IMR-90 (cell line): Measurements from ENCODE around the gene PRKAG2. TPM values are rescaled to one million over a fixed set of nuclear protein-coding genes. Genes with fewer than 3 reads are reported as not detected.

Experiments
- ATAC-seq: fragments of 200-7000 bp; cut with Tn5 transposase; 2 replicates; pipeline ENCODE4 v1.9.1; 2020; ENCODE audit warnings: low read depth, mild to moderate bottlenecking, moderate library complexity
- BruUV-seq: library from RNA; stranded (reverse); fragments of 400-500 nt; replicated peaks from 2 replicates; lab custom pipeline; 2021; lab: Mats Ljungman, UMichigan
- CTCF ChIA-PET: fragments of 300-600 bp; formaldehyde crosslinking; extraction: SDS; loops from one replicate; lab custom pipeline; 2021; ENCODE audit warnings: antibody characterized with exemption; lab: Yijun Ruan, JAX
- POLR2A ChIA-PET: fragments of 300-600 bp; sonication (Branson Sonifier 250); formaldehyde crosslinking; loops from one replicate; lab custom pipeline; 2022; ENCODE audit warnings: antibody characterized with exemption; ENCODE audit not compliant: unreplicated experiment; lab: Charles Lee
- DNase-seq: peaks from one replicate; pipeline ENCODE4 v3.0.0; 2013
- H2AFZ ChIP-seq: replicated peaks from 2 replicates; pipeline ENCODE3; 2013; ENCODE audit warnings: low read length, mild to moderate bottlenecking; ENCODE audit not compliant: poor library complexity
- H2AK5ac ChIP-seq: 2 replicates; pipeline ENCODE4 v1.6.1; 2013; ENCODE audit warnings: low read depth, low read length, inconsistent platforms
- H2AK9ac ChIP-seq: replicated peaks from 2 replicates; pipeline ENCODE3; 2013; ENCODE audit warnings: mild to moderate bottlenecking, low read depth, low read length, moderate library complexity; ENCODE audit not compliant: poor library complexity
- H2BK120ac ChIP-seq: 2 replicates; pipeline ENCODE4 v1.6.1; 2013; ENCODE audit warnings: low read depth, low read length, inconsistent platforms
- H2BK15ac ChIP-seq: 3 replicates; pipeline ENCODE4 v1.6.1; 2013; ENCODE audit warnings: low read depth, low read length, inconsistent platforms
- H2BK20ac ChIP-seq: 2 replicates; pipeline ENCODE4 v1.6.1; 2013; ENCODE audit warnings: low read depth, mild to moderate bottlenecking, inconsistent platforms, low read length, moderate library complexity
- H2BK5ac ChIP-seq: 2 replicates; pipeline ENCODE4 v1.6.1; 2013; ENCODE audit warnings: mild to moderate bottlenecking, low read depth, low read length, inconsistent platforms; ENCODE audit not compliant: poor library complexity, severe bottlenecking
- H3K14ac ChIP-seq: replicated peaks from 2 replicates; pipeline ENCODE4 v1.6.1; 2013; ENCODE audit warnings: low read depth, low read length, inconsistent platforms
- H3K18ac ChIP-seq: 2 replicates; pipeline ENCODE4 v1.6.1; 2013; ENCODE audit warnings: low read depth, low read length, control low read depth
- H3K23ac ChIP-seq: 2 replicates; pipeline ENCODE4 v1.6.1; 2013; ENCODE audit warnings: low read depth, low read length, inconsistent platforms
- H3K27ac ChIP-seq: 2 replicates; pipeline ENCODE4 v1.5.1; 2013; ENCODE audit warnings: mild to moderate bottlenecking, control low read depth, low read length; ENCODE audit not compliant: insufficient read depth
- H3K27me3 ChIP-seq: 2 replicates; pipeline ENCODE4 v1.6.1; 2013; ENCODE audit warnings: low read length; ENCODE audit not compliant: control insufficient read depth, insufficient read depth
- H3K36me3 ChIP-seq: 2 replicates; pipeline ENCODE4 v1.6.1; 2013; ENCODE audit warnings: low read length, mixed read lengths; ENCODE audit not compliant: control insufficient read depth, insufficient read depth
- H3K4ac ChIP-seq: 2 replicates; pipeline ENCODE4 v1.6.1; 2013; ENCODE audit warnings: low read depth, low read length, inconsistent platforms
- H3K4me1 ChIP-seq: 2 replicates; pipeline ENCODE4 v1.6.1; 2013; ENCODE audit warnings: low read length, mixed read lengths; ENCODE audit not compliant: control insufficient read depth, insufficient read depth
- H3K4me2 ChIP-seq: 2 replicates; pipeline ENCODE4 v1.6.1; 2013; ENCODE audit warnings: low read depth, mild to moderate bottlenecking, control low read depth, low read length, moderate library complexity
- H3K4me3 ChIP-seq: 2 replicates; pipeline ENCODE4 v1.5.1; 2013; ENCODE audit warnings: low read depth, mild to moderate bottlenecking, control low read depth, low read length, moderate library complexity; ENCODE audit not compliant: insufficient read depth
- H3K56ac ChIP-seq: 2 replicates; pipeline ENCODE4 v1.6.1; 2013; ENCODE audit warnings: low read length, inconsistent platforms; ENCODE audit not compliant: insufficient read depth; ENCODE audit errors: extremely low read depth
- H3K79me1 ChIP-seq, 2 experiments: 2 replicates each; pipeline ENCODE4 v1.6.1; 2013; ENCODE audit warnings: low read length in 2 of 2, inconsistent platforms in 1 of 2, low read depth in 1 of 2
- H3K9ac ChIP-seq: 2 replicates; pipeline ENCODE4 v1.6.1; 2013; ENCODE audit warnings: low read depth, low read length, control low read depth
- H3K9me1 ChIP-seq: 2 replicates; pipeline ENCODE4 v1.6.1; 2013; ENCODE audit warnings: low read length, inconsistent platforms; ENCODE audit not compliant: insufficient read depth
- H3K9me3 ChIP-seq: 2 replicates; pipeline ENCODE4 v1.6.1; 2013; ENCODE audit warnings: low read length; ENCODE audit not compliant: control insufficient read depth, insufficient read depth
- H4K20me1 ChIP-seq: 2 replicates; pipeline ENCODE4 v1.6.1; 2013; ENCODE audit warnings: low read length, inconsistent platforms; ENCODE audit not compliant: insufficient read depth
- H4K5ac ChIP-seq: 2 replicates; pipeline ENCODE4 v1.6.1; 2013; ENCODE audit warnings: mild to moderate bottlenecking, low read depth, low read length, control low read depth
- H4K8ac ChIP-seq, 2 experiments: 2 replicates each; pipeline ENCODE4 v1.6.1; 2013; ENCODE audit warnings: low read depth in 2 of 2, low read length in 2 of 2, control low read depth in 1 of 2, inconsistent platforms in 1 of 2
- H4K91ac ChIP-seq: 2 replicates; pipeline ENCODE4 v1.6.1; 2013; ENCODE audit warnings: low read depth, low read length, inconsistent platforms; ENCODE audit not compliant: insufficient read depth
- MXI1 ChIP-seq: IDR thresholded peaks from 2 replicates; pipeline ENCODE4 v1.6.1; 2012; ENCODE audit warnings: low read depth, mild to moderate bottlenecking, low read length, moderate library complexity, borderline replicate concordance
- POLR2A ChIP-seq: IDR thresholded peaks from 2 replicates; pipeline ENCODE4 v1.6.1; 2012; ENCODE audit warnings: mild to moderate bottlenecking, low read depth, low read length
- RFX5 ChIP-seq: IDR thresholded peaks from 2 replicates; pipeline ENCODE4 v1.8.0; 2012; ENCODE audit warnings: low read depth, mild to moderate bottlenecking, low read length, moderate library complexity
- WGBS, 2 experiments: methylation state at CpG; one replicate each; pipeline versions ENCODE4 v1.1.5 to v1.1.7; 2013; ENCODE audit warnings: missing lambda C conversion rate in 2 of 2; ENCODE audit not compliant: insufficient read length in 1 of 2; ENCODE audit errors: extremely low coverage in 2 of 2; 5-methylcytosine and 5-hydroxymethylcytosine counted together
- dilution Hi-C: fragments of 300-500 bp; cut with HindIII; formaldehyde crosslinking; loops from one replicate; pipeline ENCODE4 v1.14.3; 2018; ENCODE audit warnings: low sequenced_read_pairs; ENCODE audit not compliant: unreplicated experiment
- in situ Hi-C: fragments of 300-500 bp; cut with MboI; formaldehyde crosslinking; loops from 3 replicates; pipeline ENCODE4 v1.14.3; 2019; ENCODE audit warnings: low sequenced_read_pairs, inconsistent platforms, mixed read lengths
- intact Hi-C: fragments of 100-400 bp; cut with micrococcal nuclease; formaldehyde crosslinking; loops from 2 replicates; pipeline ENCODE4 v1.10.0; 2022
- polyA plus RNA-seq, 3 experiments: library from polyadenylated mRNA; depleted of rRNA; stranded (reverse); fragments of >200 nt; gene quantifications; 2 replicates each; pipeline ENCODE4 v1.2.3, GENCODE V29; 2012; ENCODE audit warnings: low replicate concordance in 1 of 3
- total RNA-seq: library from RNA; depleted of rRNA; stranded (reverse); fragments of >200 nt; gene quantifications from 2 replicates; pipeline ENCODE4 v1.2.3, GENCODE V29; 2012

The PRKAG2 gene
- total and polyA plus RNA-seq, 2 of the 4 experiments (the other 2 are of a cell fraction) = 15.4 to 21.6 TPM

DNA sequence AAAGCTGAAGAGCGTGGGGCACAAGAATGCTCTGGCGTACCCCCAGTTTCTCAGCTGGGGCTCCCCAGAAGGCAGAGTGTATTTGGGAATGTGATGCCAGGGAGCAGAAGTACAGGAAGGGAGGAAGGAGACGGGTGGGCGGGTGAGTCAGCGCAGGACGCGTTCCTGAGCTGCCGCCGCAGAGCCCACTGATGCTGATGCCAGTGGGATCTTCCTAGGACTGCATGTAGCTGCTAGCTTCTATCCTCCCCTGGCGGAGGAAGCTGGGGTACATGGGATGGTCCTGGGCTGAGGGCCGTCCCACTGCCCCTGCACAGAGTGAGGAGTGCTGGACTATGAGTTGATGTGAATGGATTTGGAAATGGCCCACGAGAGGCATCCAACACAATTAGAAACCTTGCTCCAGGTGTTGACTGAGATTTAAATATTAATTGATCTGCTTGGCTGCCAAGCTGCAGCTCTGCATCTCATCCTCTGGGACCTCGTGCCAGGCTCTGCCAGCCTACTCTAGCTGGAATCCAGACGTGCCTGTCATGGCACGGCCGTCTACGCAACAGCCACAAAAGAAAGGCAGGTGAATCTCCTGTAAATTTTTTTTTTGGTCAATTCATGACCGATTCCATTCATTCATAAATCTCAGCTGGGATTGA lies 291.0 kb downstream of the PRKAG2 start:
- peaks cover 35 to 43% of the 10 kb centered on the region in 2 experiments for H3K79me1 ChIP-seq
- no peak overlapping the region for H3K27ac ChIP-seq
- POLR2A ChIA-PET = no interaction called here
- H3K9ac ChIP-seq = no peak overlapping the region
- H3K18ac ChIP-seq = no peak overlapping the region
- H3K36me3 ChIP-seq = peaks cover 3% of the 10 kb centered on the region; the same call in 1 of the 2 replicates
- in situ Hi-C loops = no loop called here
- no TSS peak for BruUV-seq
- TF ChIP-seq POLR2A (no peak), RFX5 (no peak), MXI1 (no peak)
- peaks cover 4% of the 10 kb centered on the region; the same call in 1 of the 2 replicates for H3K9me1 ChIP-seq
- no peak overlapping the region for H4K91ac ChIP-seq
- dilution Hi-C loops = no loop called here
- CTCF ChIA-PET = no interaction called here
- H3K4me1 ChIP-seq = no peaks in the 10 kb centered on the region
- no peak overlapping the region for H3K4ac ChIP-seq
- H3K14ac ChIP-seq = no peak overlapping the region
- H3K4me2 ChIP-seq = no peak overlapping the region
- no peaks in the 10 kb centered on the region for H3K27me3 ChIP-seq
- no peaks in the 10 kb centered on the region for H3K9me3 ChIP-seq
- intact Hi-C loops = no loop called here
- no peak overlapping the region for H2BK15ac ChIP-seq
- H2BK20ac ChIP-seq = no peak overlapping the region
- H4K8ac ChIP-seq = no peak overlapping the region
- H2BK120ac ChIP-seq = no peak overlapping the region
- no peak overlapping the region for H3K23ac ChIP-seq
- no peak for ATAC-seq
- no peak overlapping the region for H4K5ac ChIP-seq
- DNase-seq = no peak
- H2AFZ ChIP-seq = no peak overlapping the region
- 89% methylated on average over 6 of the region's 18 CpGs; no CpG with 5 or more reads in 1 of the 2 experiments for whole genome bisulfite sequencing, 2 experiments
- no peak overlapping the region for H2BK5ac ChIP-seq
- H3K4me3 ChIP-seq = no peak overlapping the region
- H4K20me1 ChIP-seq = no peaks in the 10 kb centered on the region; the same call in 1 of the 2 replicates
- H2AK5ac ChIP-seq = no peak overlapping the region
- no peak overlapping the region for H3K56ac ChIP-seq
- H2AK9ac ChIP-seq = no peak overlapping the region
